G401 (cell line): ENCODE results near the gene TGFA. TPM values are rescaled to one million over a fixed set of nuclear protein-coding genes. Genes with fewer than 3 reads are reported as not detected.

Experiments
- total RNA-seq: library from RNA; depleted of rRNA; stranded (reverse); fragments of >200 nt; shearing (Covaris generic); gene quantifications from 2 replicates; pipeline ENCODE4 v1.2.3, GENCODE V29; 2014; rRNA removed

TGFA gene
- total RNA-seq, 1 experiment from 2014 or later = not detected

Other genes starting within 250 kb of the TGFA start
- 0.61 TPM in 1 of 2 replicates, not detected in the other for gene ADD2, start 214.4 kb upstream of the TGFA start, total RNA-seq
- not detected in 2 replicates for gene FIGLA, start 236.8 kb upstream of the TGFA start, total RNA-seq